A673 (cell line): Measurements from ENCODE around the gene MICOS13.

Source experiments
- CTCF ChIP-seq: fragments of 300-800, 200-600 bp; sonication (generic); conservative IDR thresholded peaks from 2 replicates; pipeline ENCODE4 v1.5.1; 2017; ENCODE audit warnings: low read depth, mild to moderate bottlenecking, antibody characterized with exemption, low read length, moderate library complexity, mixed read lengths
- EZH2 ChIP-seq: fragments of 200-600 bp; sonication (generic); IDR thresholded peaks from 2 replicates; pipeline ENCODE4 v1.6.1; 2017; ENCODE audit warnings: borderline replicate concordance, low read depth, mild to moderate bottlenecking, mixed read lengths, antibody characterized with exemption, low read length; ENCODE audit not compliant: poor library complexity, severe bottlenecking

GRCh38 chr19:5693195-5694166 is 13.2 kb upstream of the MICOS13 start:
- no peak for TF ChIP-seq CTCF
- no peak for TF ChIP-seq EZH2
